ENCODE measurements around the gene CKS1B. TPM values are rescaled to one million over a fixed set of nuclear protein-coding genes. Genes with fewer than 3 reads are reported as not detected.

Gene CKS1B
- total RNA-seq, 1 experiment from 2014 or later, result 258 TPM

DNA sequence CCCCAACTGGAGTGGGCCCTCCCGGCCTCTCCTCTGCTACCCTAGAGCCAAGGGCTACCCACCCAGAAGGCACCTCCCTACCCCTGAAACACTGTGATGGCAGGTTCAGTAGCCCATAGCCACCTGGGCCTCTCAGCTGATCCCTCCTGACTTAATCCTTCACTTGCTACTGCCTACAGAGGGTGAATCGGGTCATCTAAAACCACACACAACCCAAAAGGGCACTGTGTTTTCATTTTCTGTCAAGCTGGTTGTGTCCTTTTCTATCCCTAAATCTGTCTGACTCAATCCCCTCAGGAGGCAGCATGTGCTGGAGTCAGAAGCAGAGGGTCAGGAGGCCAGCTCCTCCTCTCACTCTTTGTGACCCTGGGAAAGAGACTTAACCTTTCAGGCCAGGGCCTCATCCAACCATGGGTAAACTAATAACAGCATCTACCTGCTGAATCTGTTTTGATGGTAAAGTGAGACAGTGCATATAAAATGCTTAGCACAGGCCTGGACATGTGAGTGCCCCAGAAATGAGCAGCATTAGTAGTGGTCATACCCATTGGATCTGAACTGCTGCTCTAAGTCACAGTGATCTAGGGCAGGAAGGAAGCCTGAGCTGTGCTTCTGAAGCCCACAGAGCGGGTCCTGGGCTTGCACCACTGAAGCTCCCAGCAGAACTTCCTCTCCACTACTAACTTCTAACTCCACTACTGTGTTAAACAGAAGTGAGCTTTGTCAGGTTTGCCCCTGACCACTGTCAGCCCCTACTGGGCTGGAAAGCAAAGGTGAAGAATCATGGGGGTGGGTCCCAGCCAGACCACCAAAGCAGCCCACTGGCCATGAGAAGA is 48.9 kb upstream of the CKS1B start:
- H3K4me3 Mint-ChIP-seq, result no peak overlapping the region
- H3K4me1 Mint-ChIP-seq, result no peaks in the 10 kb centered on the region
- no peak overlapping the region for H3K27ac Mint-ChIP-seq
- H3K36me3 Mint-ChIP-seq, result peaks cover 19% of the 10 kb centered on the region
- ChIA-PET CTCF (interaction anchor here (1.1 kb wide), 1 partner anchor 11 kb away, joined by 3 read pairs; the partner anchor contains the start of gene PMVK), POLR2A (interaction anchor here (1.1 kb wide), 1 partner anchor 11 kb away, joined by 3 read pairs; the partner anchor contains the start of gene PMVK)
- ATAC-seq (no peak), DNase-seq (ENCODE audit: low spot score) (no peak)
- no peaks in the 10 kb centered on the region for H3K27me3 Mint-ChIP-seq (ENCODE audit: low read depth)
- H3K9me3 Mint-ChIP-seq, result no peaks in the 10 kb centered on the region
- TF ChIP-seq, protein P1, sequence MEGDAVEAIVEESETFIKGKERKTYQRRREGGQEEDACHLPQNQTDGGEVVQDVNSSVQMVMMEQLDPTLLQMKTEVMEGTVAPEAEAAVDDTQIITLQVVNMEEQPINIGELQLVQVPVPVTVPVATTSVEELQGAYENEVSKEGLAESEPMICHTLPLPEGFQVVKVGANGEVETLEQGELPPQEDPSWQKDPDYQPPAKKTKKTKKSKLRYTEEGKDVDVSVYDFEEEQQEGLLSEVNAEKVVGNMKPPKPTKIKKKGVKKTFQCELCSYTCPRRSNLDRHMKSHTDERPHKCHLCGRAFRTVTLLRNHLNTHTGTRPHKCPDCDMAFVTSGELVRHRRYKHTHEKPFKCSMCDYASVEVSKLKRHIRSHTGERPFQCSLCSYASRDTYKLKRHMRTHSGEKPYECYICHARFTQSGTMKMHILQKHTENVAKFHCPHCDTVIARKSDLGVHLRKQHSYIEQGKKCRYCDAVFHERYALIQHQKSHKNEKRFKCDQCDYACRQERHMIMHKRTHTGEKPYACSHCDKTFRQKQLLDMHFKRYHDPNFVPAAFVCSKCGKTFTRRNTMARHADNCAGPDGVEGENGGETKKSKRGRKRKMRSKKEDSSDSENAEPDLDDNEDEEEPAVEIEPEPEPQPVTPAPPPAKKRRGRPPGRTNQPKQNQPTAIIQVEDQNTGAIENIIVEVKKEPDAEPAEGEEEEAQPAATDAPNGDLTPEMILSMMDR (IDR thresholded peaks at IDR 0.05), result no peak
- TF ChIP-seq, protein P2, sequence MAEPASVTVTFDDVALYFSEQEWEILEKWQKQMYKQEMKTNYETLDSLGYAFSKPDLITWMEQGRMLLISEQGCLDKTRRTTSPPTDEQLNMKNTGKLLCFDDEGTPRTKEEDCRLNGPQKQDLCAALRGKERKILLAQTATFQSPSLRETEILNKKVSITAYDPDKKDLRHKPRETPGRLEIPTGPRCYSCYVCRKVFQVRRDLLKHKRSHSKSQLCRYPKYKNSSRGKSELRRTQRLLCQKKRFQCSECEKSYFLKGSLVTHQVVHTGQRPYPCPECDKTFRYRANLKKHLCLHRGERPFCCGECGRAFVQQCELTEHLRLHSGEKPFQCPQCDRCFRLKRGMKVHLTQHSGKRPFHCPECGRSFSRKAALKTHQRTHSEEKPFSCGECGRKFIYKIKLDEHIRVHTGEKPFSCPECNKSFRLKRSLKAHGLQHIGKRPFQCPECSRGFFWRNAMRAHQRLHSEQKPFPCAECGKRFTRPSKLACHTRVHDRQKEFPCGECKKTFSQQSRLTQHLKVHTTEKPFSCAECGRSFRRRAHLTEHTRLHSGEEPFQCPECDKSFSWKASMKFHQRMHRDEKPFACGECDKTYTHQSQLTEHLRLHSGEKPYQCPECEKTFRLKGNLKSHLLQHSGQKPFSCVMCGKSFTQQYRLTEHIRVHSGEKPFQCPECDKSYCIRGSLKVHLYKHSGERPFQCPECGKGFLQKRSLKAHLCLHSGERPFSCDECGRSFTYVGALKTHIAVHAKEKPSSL (CRISPR knock-in tag; conservative IDR thresholded peaks at IDR 0.05), result no peak
- TF ChIP-seq, protein P3, sequence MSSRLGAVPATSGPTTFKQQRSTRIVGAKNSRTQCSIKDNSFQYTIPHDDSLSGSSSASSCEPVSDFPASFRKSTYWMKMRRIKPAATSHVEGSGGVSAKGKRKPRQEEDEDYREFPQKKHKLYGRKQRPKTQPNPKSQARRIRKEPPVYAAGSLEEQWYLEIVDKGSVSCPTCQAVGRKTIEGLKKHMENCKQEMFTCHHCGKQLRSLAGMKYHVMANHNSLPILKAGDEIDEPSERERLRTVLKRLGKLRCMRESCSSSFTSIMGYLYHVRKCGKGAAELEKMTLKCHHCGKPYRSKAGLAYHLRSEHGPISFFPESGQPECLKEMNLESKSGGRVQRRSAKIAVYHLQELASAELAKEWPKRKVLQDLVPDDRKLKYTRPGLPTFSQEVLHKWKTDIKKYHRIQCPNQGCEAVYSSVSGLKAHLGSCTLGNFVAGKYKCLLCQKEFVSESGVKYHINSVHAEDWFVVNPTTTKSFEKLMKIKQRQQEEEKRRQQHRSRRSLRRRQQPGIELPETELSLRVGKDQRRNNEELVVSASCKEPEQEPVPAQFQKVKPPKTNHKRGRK (CRISPR knock-in tag; IDR thresholded peaks at IDR 0.05; ENCODE audit: borderline replicate concordance), result no peak
- TF ChIP-seq, protein P4, sequence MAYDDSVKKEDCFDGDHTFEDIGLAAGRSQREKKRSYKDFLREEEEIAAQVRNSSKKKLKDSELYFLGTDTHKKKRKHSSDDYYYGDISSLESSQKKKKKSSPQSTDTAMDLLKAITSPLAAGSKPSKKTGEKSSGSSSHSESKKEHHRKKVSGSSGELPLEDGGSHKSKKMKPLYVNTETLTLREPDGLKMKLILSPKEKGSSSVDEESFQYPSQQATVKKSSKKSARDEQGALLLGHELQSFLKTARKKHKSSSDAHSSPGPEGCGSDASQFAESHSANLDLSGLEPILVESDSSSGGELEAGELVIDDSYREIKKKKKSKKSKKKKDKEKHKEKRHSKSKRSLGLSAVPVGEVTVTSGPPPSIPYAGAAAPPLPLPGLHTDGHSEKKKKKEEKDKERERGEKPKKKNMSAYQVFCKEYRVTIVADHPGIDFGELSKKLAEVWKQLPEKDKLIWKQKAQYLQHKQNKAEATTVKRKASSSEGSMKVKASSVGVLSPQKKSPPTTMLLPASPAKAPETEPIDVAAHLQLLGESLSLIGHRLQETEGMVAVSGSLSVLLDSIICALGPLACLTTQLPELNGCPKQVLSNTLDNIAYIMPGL (CRISPR knock-in tag; IDR thresholded peaks at IDR 0.05), result no peak
- no peak for TF ChIP-seq KAT7 (CRISPR knock-in tag; IDR thresholded peaks at IDR 0.05; ENCODE audit: borderline replicate concordance)
- TF ChIP-seq, protein P5, sequence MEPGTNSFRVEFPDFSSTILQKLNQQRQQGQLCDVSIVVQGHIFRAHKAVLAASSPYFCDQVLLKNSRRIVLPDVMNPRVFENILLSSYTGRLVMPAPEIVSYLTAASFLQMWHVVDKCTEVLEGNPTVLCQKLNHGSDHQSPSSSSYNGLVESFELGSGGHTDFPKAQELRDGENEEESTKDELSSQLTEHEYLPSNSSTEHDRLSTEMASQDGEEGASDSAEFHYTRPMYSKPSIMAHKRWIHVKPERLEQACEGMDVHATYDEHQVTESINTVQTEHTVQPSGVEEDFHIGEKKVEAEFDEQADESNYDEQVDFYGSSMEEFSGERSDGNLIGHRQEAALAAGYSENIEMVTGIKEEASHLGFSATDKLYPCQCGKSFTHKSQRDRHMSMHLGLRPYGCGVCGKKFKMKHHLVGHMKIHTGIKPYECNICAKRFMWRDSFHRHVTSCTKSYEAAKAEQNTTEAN (CRISPR knock-in tag; IDR thresholded peaks at IDR 0.05), result no peak
- TF ChIP-seq NFYB (CRISPR knock-in tag; conservative IDR thresholded peaks at IDR 0.05; ENCODE audit: low read depth), result no peak
- no peak for TF ChIP-seq RORB (CRISPR knock-in tag; IDR thresholded peaks at IDR 0.05)
- TF ChIP-seq ATF1 (CRISPR knock-in tag; IDR thresholded peaks at IDR 0.05), result no peak
- TF ChIP-seq, protein P6, sequence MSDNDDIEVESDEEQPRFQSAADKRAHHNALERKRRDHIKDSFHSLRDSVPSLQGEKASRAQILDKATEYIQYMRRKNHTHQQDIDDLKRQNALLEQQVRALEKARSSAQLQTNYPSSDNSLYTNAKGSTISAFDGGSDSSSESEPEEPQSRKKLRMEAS (CRISPR knock-in tag; IDR thresholded peaks at IDR 0.05), result no peak
- TF ChIP-seq, protein P7, sequence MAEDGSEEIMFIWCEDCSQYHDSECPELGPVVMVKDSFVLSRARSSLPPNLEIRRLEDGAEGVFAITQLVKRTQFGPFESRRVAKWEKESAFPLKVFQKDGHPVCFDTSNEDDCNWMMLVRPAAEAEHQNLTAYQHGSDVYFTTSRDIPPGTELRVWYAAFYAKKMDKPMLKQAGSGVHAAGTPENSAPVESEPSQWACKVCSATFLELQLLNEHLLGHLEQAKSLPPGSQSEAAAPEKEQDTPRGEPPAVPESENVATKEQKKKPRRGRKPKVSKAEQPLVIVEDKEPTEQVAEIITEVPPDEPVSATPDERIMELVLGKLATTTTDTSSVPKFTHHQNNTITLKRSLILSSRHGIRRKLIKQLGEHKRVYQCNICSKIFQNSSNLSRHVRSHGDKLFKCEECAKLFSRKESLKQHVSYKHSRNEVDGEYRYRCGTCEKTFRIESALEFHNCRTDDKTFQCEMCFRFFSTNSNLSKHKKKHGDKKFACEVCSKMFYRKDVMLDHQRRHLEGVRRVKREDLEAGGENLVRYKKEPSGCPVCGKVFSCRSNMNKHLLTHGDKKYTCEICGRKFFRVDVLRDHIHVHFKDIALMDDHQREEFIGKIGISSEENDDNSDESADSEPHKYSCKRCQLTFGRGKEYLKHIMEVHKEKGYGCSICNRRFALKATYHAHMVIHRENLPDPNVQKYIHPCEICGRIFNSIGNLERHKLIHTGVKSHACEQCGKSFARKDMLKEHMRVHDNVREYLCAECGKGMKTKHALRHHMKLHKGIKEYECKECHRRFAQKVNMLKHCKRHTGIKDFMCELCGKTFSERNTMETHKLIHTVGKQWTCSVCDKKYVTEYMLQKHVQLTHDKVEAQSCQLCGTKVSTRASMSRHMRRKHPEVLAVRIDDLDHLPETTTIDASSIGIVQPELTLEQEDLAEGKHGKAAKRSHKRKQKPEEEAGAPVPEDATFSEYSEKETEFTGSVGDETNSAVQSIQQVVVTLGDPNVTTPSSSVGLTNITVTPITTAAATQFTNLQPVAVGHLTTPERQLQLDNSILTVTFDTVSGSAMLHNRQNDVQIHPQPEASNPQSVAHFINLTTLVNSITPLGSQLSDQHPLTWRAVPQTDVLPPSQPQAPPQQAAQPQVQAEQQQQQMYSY (CRISPR knock-in tag; IDR thresholded peaks at IDR 0.05), result no peak
- no peak for TF ChIP-seq SP1 (CRISPR knock-in tag; conservative IDR thresholded peaks at IDR 0.05)
